ENCODE results near the gene PI4K2B. TPM values are rescaled to one million over a fixed set of nuclear protein-coding genes. Genes with fewer than 3 reads are reported as not detected.

Gene PI4K2B
- total RNA-seq, 1 experiment from 2014 or later: 10.3 TPM

GRCh38 chr4:25308306-25308705 is 74.5 kb downstream of the PI4K2B start:
- WGBS (ENCODE audit: extremely low coverage, insufficient read length, low lambda C conversion rate): no CpG with 5 or more reads among the region's 2 CpGs
- Histone ChIP-seq H3K23me2 (ENCODE audit: insufficient read length, low read depth, low read length, poor library complexity, severe bottlenecking) (no peaks in the 10 kb centered on the region), H4K20me1 (ENCODE audit: control insufficient read depth, insufficient read depth, insufficient read length) (no peaks in the 10 kb centered on the region), H3K4me1 (ENCODE audit: insufficient read depth, low read length) (no peaks in the 10 kb centered on the region), H2BK20ac (ENCODE audit: low read depth, low read length, poor library complexity, severe bottlenecking) (no peak overlapping the region), H3K79me1 (ENCODE audit: insufficient read depth, low read depth, low read length, poor library complexity, severe bottlenecking) (no peaks in the 10 kb centered on the region), H3K23ac (ENCODE audit: insufficient read length, low read depth, low read length) (no peak overlapping the region), H3K79me2 (ENCODE audit: insufficient read depth, low read length) (no peaks in the 10 kb centered on the region), H3K27ac (ENCODE audit: insufficient read length, low read depth, low read length) (no peak overlapping the region), H2BK12ac (ENCODE audit: insufficient read length, low read depth, low read length) (no peak overlapping the region), H4K5ac (ENCODE audit: insufficient read length, low read depth, low read length) (no peak overlapping the region), H3K56ac (ENCODE audit: insufficient read length, low read depth, low read length) (no peak overlapping the region), H2AFZ (ENCODE audit: low read length) (no peak overlapping the region), H2BK5ac (ENCODE audit: insufficient read length, low read length) (no peak overlapping the region), H3T11ph (ENCODE audit: low read length) (no peak overlapping the region), H4K91ac (ENCODE audit: insufficient read length, low read depth, low read length) (no peak overlapping the region), H3K14ac (ENCODE audit: insufficient read depth, low read length) (no peak overlapping the region), H3K4me2 (ENCODE audit: insufficient read depth, insufficient read length, low read length) (no peak overlapping the region), H2AK5ac (ENCODE audit: insufficient read length, low read length) (no peak overlapping the region), H3K27me3 (ENCODE audit: insufficient read depth, low read length) (no peaks in the 10 kb centered on the region), H2BK15ac (ENCODE audit: low read depth, low read length) (no peak overlapping the region), H2BK120ac (ENCODE audit: low read depth, low read length, poor library complexity, severe bottlenecking) (no peak overlapping the region), H4K8ac (replicated peaks; ENCODE audit: insufficient read length, low read depth, low read length) (no peak overlapping the region), H3K9me3 (ENCODE audit: control insufficient read depth, low read depth, low read length) (no peaks in the 10 kb centered on the region), H3K18ac (ENCODE audit: insufficient read length, low read depth, low read length) (no peak overlapping the region), H3K9ac (ENCODE audit: extremely low read depth, insufficient read length, low read length) (no peak overlapping the region), H3K4ac (ENCODE audit: low read depth, low read length) (no peak overlapping the region)
- DNase-seq: no peak
- Mint-ChIP-seq H3K9me3 (peaks cover 0 to 4% of the 10 kb centered on the region in 2 experiments; a peak in 2 of 5 replicates), H3K36me3 (ENCODE audit: insufficient read depth in 1 of 3, low read depth in 3 of 3) (no peaks in the 10 kb centered on the region), H3K27me3 (ENCODE audit: low read depth) (peaks cover 3% of the 10 kb centered on the region), H3K27ac (no peak overlapping the region), H3K4me3 (no peak overlapping the region), H3K4me1 (peaks cover under 1 to 3% of the 10 kb centered on the region in 2 experiments; a peak in 3 of 4 replicates)
- no peak for TF ChIP-seq CTCF (conservative IDR thresholded peaks at IDR 0.05)

All from H9 (cell line).